ENCODE results near the gene SDC1.

- TF ChIP-seq CTCF (IDR thresholded peaks at IDR 0.05) (no peak), POLR2A (IDR thresholded peaks at IDR 0.05) (no peak)
These were observed 21.3 kb downstream of the SDC1 start for GRCh38 chr2:20203521-20204225.

Data from right lobe of liver (tissue), 4 donors.